Thyroid gland (tissue), 4 donors: Measurements from ENCODE around the gene GBGT1.

Experiments
- CTCF ChIP-seq, 6 experiments: fragments of 200-600 bp in 3 of 6; fragments of 450-650 bp in 3 of 6; sonication (generic) in 3 of 6; IDR thresholded peaks; one replicate each; pipeline ENCODE4 v1.5.1; 2016 to 2019; ENCODE audit warnings: antibody characterized with exemption in 6 of 6, mild to moderate bottlenecking in 2 of 6, inconsistent platforms in 1 of 6, moderate library complexity in 1 of 6
- POLR2A ChIP-seq, 2 donors: fragments of 450-650 bp; IDR thresholded peaks; one replicate each; pipeline ENCODE4 v1.6.1; 2017; ENCODE audit warnings: antibody characterized with exemption in 2 of 2, mild to moderate bottlenecking in 2 of 2, moderate library complexity in 1 of 2

GRCh38 chr9:133167769-133168168 is 4.1 kb upstream of the GBGT1 start:
- TF ChIP-seq POLR2A (IDR thresholded peaks at IDR 0.05), result no peak
- TF ChIP-seq CTCF (IDR thresholded peaks at IDR 0.05), result no peak
